ENCODE results near the gene ZBTB6.

DNA sequence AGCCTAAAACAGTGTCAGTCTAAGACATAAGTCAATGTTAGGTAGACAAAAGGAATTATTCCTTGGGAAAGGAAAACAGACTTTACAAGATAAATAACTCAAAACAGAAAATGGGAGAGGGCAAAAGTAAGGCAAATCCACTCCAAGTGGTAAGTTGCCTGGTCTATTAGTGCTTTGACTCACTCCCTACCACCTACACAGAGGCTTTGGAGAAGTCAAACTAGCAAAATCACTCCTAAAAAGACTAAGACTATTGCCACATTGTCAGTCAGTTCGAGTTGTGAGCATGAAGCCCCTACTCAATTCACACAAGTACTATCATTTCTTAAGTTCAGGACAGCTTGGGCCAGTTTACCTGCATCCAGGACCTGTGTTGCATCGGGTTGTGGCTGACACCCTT, 5.2 kb upstream of the ZBTB6 start:
- TF ChIP-seq POLR2A (IDR thresholded peaks at IDR 0.05) (no peak), CTCF (IDR thresholded peaks at IDR 0.05) (no peak)

Data from esophagus squamous epithelium (tissue), 4 donors.